Stimulated activated CD4-positive, alpha-beta T cell treated with anti-CD3 and anti-CD28 coated beads, Interleukin-12 subunit alpha, Interleukin-12 subunit beta, amount 100 ng/mL, for 48 hours (primary cell): ENCODE data around the gene CELSR2.

Experiments used
- DNase-seq, 3 donors: peaks; one replicate each; pipeline ENCODE4 v3.0.0-alpha.2; 2020; ENCODE audit warnings: low read depth in 2 of 3, low spot score in 1 of 3

The CELSR2 gene

GRCh38 chr1:109229531-109230127 is 19.7 kb upstream of the CELSR2 start:
- DNase-seq = no peak

- no peak for DNase-seq
These were observed 18.3 kb upstream of the CELSR2 start for GRCh38 chr1:109231066-109231465.

- DNase-seq = no peak
These were observed 14.2 kb upstream of the CELSR2 start for GRCh38 chr1:109235137-109235536.

- DNase-seq = no peak
These were observed 11.8 kb upstream of the CELSR2 start for GRCh38 chr1:109237512-109237911.

GRCh38 chr1:109238382-109238781 is 11.0 kb upstream of the CELSR2 start:
- DNase-seq = no peak

GRCh38 chr1:109239047-109239408 is 10.3 kb upstream of the CELSR2 start:
- DNase-seq = no peak

GRCh38 chr1:109239409-109240068 is 9.8 kb upstream of the CELSR2 start:
- DNase-seq = no peak

- DNase-seq = no peak
These were observed 8.9 kb upstream of the CELSR2 start for GRCh38 chr1:109240158-109241152.

- no peak for DNase-seq
These were observed 8.0 kb upstream of the CELSR2 start for GRCh38 chr1:109241344-109241743.

GRCh38 chr1:109241841-109242345 is 7.4 kb upstream of the CELSR2 start:
- DNase-seq = no peak

GRCh38 chr1:109242387-109242786 is 7.0 kb upstream of the CELSR2 start:
- DNase-seq = no peak

- no peak for DNase-seq
These were observed 6.1 kb upstream of the CELSR2 start for GRCh38 chr1:109243221-109243620.

- no peak for DNase-seq
These were observed 5.3 kb upstream of the CELSR2 start for GRCh38 chr1:109243860-109244552.

- DNase-seq = no peak
These were observed 3.2 kb upstream of the CELSR2 start for GRCh38 chr1:109246141-109246551.

GRCh38 chr1:109247401-109248365 is 1.7 kb upstream of the CELSR2 start:
- DNase-seq = no peak

- no peak for DNase-seq
These were observed 919 bp upstream of the CELSR2 start for GRCh38 chr1:109248444-109248796.

GRCh38 chr1:109249654-109250401 is 489 bp downstream of the CELSR2 start:
- no peak for DNase-seq

- no peak for DNase-seq
These were observed 1.3 kb downstream of the CELSR2 start for GRCh38 chr1:109250454-109251276.
